K562 (cell line): ENCODE results near the gene ACBD4. TPM values are rescaled to one million over a fixed set of nuclear protein-coding genes. Genes with fewer than 3 reads are reported as not detected.
A peak's percentile ranks its signal among the peaks of the same experiment; 100 is the strongest.

Experiments
- ATAC-seq: fragments of 200-7000 bp; cut with Tn5 transposase; 3 replicates; pipeline ENCODE4 v1.9.1; 2020; ENCODE audit warnings: moderate library complexity
- BruUV-seq: library from RNA; stranded (reverse); fragments of 400-500 nt; replicated peaks from 2 replicates; lab custom pipeline; 2021; lab: Mats Ljungman, UMichigan
- CTCF ChIA-PET: fragments of 300-600 bp; formaldehyde crosslinking; extraction: SDS; loops from one replicate; lab custom pipeline; 2021; ENCODE audit warnings: low intra/inter-chr PET ratio; lab: Yijun Ruan, JAX
- POLR2A ChIA-PET: fragments of 300-600, 350-650 bp; sonication (Branson Sonifier 250); formaldehyde crosslinking; extraction: SDS; loops from one replicate; lab custom pipeline; 2021; ENCODE audit warnings: antibody characterized with exemption, inconsistent platforms; lab: Yijun Ruan, JAX
- DNase-seq, 4 experiments: peaks; one replicate each; pipeline versions ENCODE4 v3.0.0 to v3.0.0-alpha.2; 2011 to 2018; ENCODE audit warnings: low spot score in 3 of 4, mixed read lengths in 3 of 4; ENCODE audit errors: extremely low read depth in 1 of 4
- FAIRE-seq: peaks from 2 replicates; lab custom pipeline; 2011; peaks lifted over from hg19 to GRCh38; lab: Jason Lieb, UNC
- H2AFZ ChIP-seq: 2 replicates; pipeline ENCODE4 v1.6.0; 2011; ENCODE audit warnings: low read depth, low read length, control low read depth, inconsistent platforms
- H3K27ac ChIP-seq: fragments of 200-600 bp; 3 replicates; pipeline ENCODE4 v1.8.0; 2011; ENCODE audit warnings: low read depth, mild to moderate bottlenecking, control low read depth, inconsistent platforms, low read length, moderate library complexity, mixed read lengths; ENCODE audit errors: extremely low read depth
- H3K27me3 ChIP-seq, 2 experiments: fragments of 300-600 bp in 1 of 2; 2 replicates in 1 of 2; 3 replicates in 1 of 2; pipeline versions ENCODE4 v1.6.0 to v1.8.0; 2011; ENCODE audit warnings: inconsistent platforms in 2 of 2, low read length in 2 of 2, mild to moderate bottlenecking in 1 of 2, mixed read lengths in 1 of 2, moderate library complexity in 1 of 2; ENCODE audit not compliant: control insufficient read depth in 2 of 2, insufficient read depth in 2 of 2
- H3K36me3 ChIP-seq: fragments of 300-600 bp; 3 replicates; pipeline ENCODE4 v1.8.0; 2011; ENCODE audit warnings: mild to moderate bottlenecking, low read length, inconsistent platforms; ENCODE audit not compliant: control insufficient read depth, insufficient read depth
- H3K4me1 ChIP-seq, 2 experiments: fragments of 200-600 bp in 1 of 2; replicated peaks in 1 of 2; 2 replicates in 1 of 2; 3 replicates in 1 of 2; pipeline versions ENCODE4 v1.5.1 to v1.8.0; 2011; ENCODE audit warnings: inconsistent platforms in 2 of 2, low read length in 2 of 2, mild to moderate bottlenecking in 1 of 2, mixed read lengths in 1 of 2, moderate library complexity in 1 of 2; ENCODE audit not compliant: control insufficient read depth in 2 of 2, insufficient read depth in 2 of 2
- H3K4me2 ChIP-seq: 2 replicates; pipeline ENCODE4 v1.6.1; 2011; ENCODE audit warnings: low read length, control low read depth, inconsistent platforms, mixed read lengths; ENCODE audit not compliant: insufficient read depth
- H3K4me3 ChIP-seq: fragments of 200-600 bp; sonication (generic), shearing (Covaris generic); 2 replicates; pipeline ENCODE4 v1.5.1; 2016; ENCODE audit warnings: control low read depth, inconsistent platforms
- H3K79me2 ChIP-seq: fragments of 200-600 bp; 3 replicates; pipeline ENCODE4 v1.8.0; 2011; ENCODE audit warnings: low read length, inconsistent platforms; ENCODE audit not compliant: control insufficient read depth, insufficient read depth
- H3K9ac ChIP-seq, 2 experiments: 2 replicates each; pipeline versions ENCODE4 v1.6.0 to v1.6.1; 2011; ENCODE audit warnings: low read depth in 2 of 2, low read length in 2 of 2, control low read depth in 1 of 2, inconsistent platforms in 1 of 2, mild to moderate bottlenecking in 1 of 2, mixed read lengths in 1 of 2; ENCODE audit not compliant: insufficient read depth in 1 of 2
- H3K9me1 ChIP-seq: one replicate; pipeline ENCODE4 v1.6.0; 2011; ENCODE audit warnings: inconsistent platforms, mild to moderate bottlenecking, low read length, moderate library complexity; ENCODE audit not compliant: control insufficient read depth, insufficient read depth
- H3K9me3 ChIP-seq: replicated peaks from 2 replicates; pipeline ENCODE4 v1.5.1; 2011; ENCODE audit warnings: low read depth, low read length, inconsistent platforms; ENCODE audit not compliant: control insufficient read depth, insufficient read depth
- H4K20me1 ChIP-seq: replicated peaks from 2 replicates; pipeline ENCODE4 v1.6.1; 2011; ENCODE audit warnings: low read length, inconsistent platforms, mixed read lengths; ENCODE audit not compliant: control insufficient read depth, insufficient read depth
- ATF7 ChIP-seq: fragments of 450-650 bp; IDR thresholded peaks from 2 replicates; pipeline ENCODE4 v1.7.1; 2014; ENCODE audit warnings: mild to moderate bottlenecking, moderate library complexity
- GABPB2 ChIP-seq: fragments of 250-450 bp; sonication (Bioruptor Pico); conservative IDR thresholded peaks from 2 replicates; pipeline ENCODE4 v1.5.1; 2021; ENCODE audit warnings: mild to moderate bottlenecking
- HNRNPL ChIP-seq: fragments of 200-400 bp; formaldehyde crosslinking; IDR thresholded peaks from 2 replicates; pipeline ENCODE4 v1.6.1; 2017; ENCODE audit warnings: low read depth, mild to moderate bottlenecking, low read length
- KLF10 ChIP-seq: fragments of 250-450 bp; sonication (Bioruptor Pico); IDR thresholded peaks from 2 replicates; pipeline ENCODE4 v1.6.1; 2021; ENCODE audit warnings: matching md5 sums
- KLF13 ChIP-seq: fragments of 450-650 bp; IDR thresholded peaks from 2 replicates; pipeline ENCODE4 v1.6.1; 2016; ENCODE audit warnings: missing genetic modification characterization, low read depth, mild to moderate bottlenecking, missing compliant biosample characterization, moderate library complexity, borderline replicate concordance
- LEF1 ChIP-seq: fragments of 450-650 bp; IDR thresholded peaks from 2 replicates; pipeline ENCODE4 v1.6.1; 2016; ENCODE audit warnings: mild to moderate bottlenecking
- NCOA1 ChIP-seq: fragments of 450-650 bp; IDR thresholded peaks from 2 replicates; pipeline ENCODE4 v1.6.1; 2016; ENCODE audit warnings: low read depth
- NFIC ChIP-seq: fragments of 450-650 bp; IDR thresholded peaks from 2 replicates; pipeline ENCODE4 v1.6.1; 2017; ENCODE audit warnings: mild to moderate bottlenecking, inconsistent platforms
- POLR2A ChIP-seq: fragments of 450-650 bp; conservative IDR thresholded peaks from 2 replicates; pipeline ENCODE4 v1.6.1; 2016
- SAP30 ChIP-seq: fragments of 200-600 bp; sonication (generic); IDR thresholded peaks from 2 replicates; pipeline ENCODE4 v1.6.1; 2012; ENCODE audit warnings: borderline replicate concordance, low read depth, mild to moderate bottlenecking, moderate library complexity, low read length, control low read depth, inconsistent platforms; ENCODE audit not compliant: insufficient read depth, poor library complexity, severe bottlenecking
- ZFP1 ChIP-seq: fragments of 450-650 bp; formaldehyde crosslinking; IDR thresholded peaks from 2 replicates; pipeline ENCODE4 v1.4.0; 2020; ENCODE audit warnings: mild to moderate bottlenecking, mixed read lengths
- WGBS: fragments of 100-300 bp; shearing (Covaris generic); methylation state at CpG from one replicate; pipeline ENCODE4 v1.1.6; 2016; ENCODE audit warnings: low coverage, mixed read lengths; ENCODE audit not compliant: insufficient coverage; ENCODE audit errors: missing lambda C conversion rate; 5-methylcytosine and 5-hydroxymethylcytosine counted together
- in situ Hi-C: fragments of 300-500 bp; cut with MboI; formaldehyde crosslinking; loops from 4 replicates; pipeline ENCODE4 v1.15.0; 2018; ENCODE audit warnings: inconsistent platforms, mixed read lengths
- intact Hi-C: fragments of 100-400 bp; cut with micrococcal nuclease; formaldehyde crosslinking; loops from 2 replicates; pipeline ENCODE4 v1.14.2; 2022
- polyA plus RNA-seq, 8 experiments: library from polyadenylated mRNA; depleted of rRNA in 4 of 8; stranded (reverse) in 5 of 8; unstranded in 3 of 8; fragments of >200 nt; fragmentation: Nextera tagmentation in 2 of 8; fragmentation: Illumina TruSeq in 1 of 8; extraction: Ambion mirVana in 2 of 8; extraction: Trizol in 1 of 8; gene quantifications; 2 replicates each; pipeline versions ENCODE4 v1.2.1 to v1.2.3, GENCODE V29; 2011 to 2014; ENCODE audit warnings: inconsistent platforms in 1 of 8, missing spikeins in 1 of 8
- total RNA-seq, 7 experiments: library from RNA; depleted of rRNA in 6 of 7; stranded (reverse); fragments of >200 nt in 6 of 7; fragmentation: Illumina TruSeq in 2 of 7; extraction: Trizol in 2 of 7; gene quantifications; 2 replicates each; pipeline versions ENCODE4 v1.2.1 to v1.2.3, GENCODE V29; 2011 to 2021; ENCODE audit warnings: low replicate concordance in 1 of 7
- TF ChIP-seq, protein P1 (sequence below): fragments of 200-800 bp; sonication (Bioruptor generic); IDR thresholded peaks from 2 replicates; pipeline ENCODE4 v1.6.1; 2017; ENCODE audit warnings: missing genetic modification characterization, missing compliant biosample characterization
- TF ChIP-seq, protein P2 (sequence below): sonication (generic); formaldehyde crosslinking; IDR thresholded peaks from 2 replicates; pipeline ENCODE4 v1.8.0; 2022; ENCODE audit warnings: mild to moderate bottlenecking, missing genetic modification reagents
- TF ChIP-seq, protein P3 (sequence below): IDR thresholded peaks from 2 replicates; pipeline ENCODE4 v1.6.1; 2016; ENCODE audit warnings: missing genetic modification characterization, missing compliant biosample characterization
- TF ChIP-seq, protein P4 (sequence below): fragments of 450-650 bp; conservative IDR thresholded peaks from 2 replicates; pipeline ENCODE4 v1.6.1; 2016; ENCODE audit warnings: missing genetic modification characterization, low read depth, mild to moderate bottlenecking, missing compliant biosample characterization, moderate library complexity

ACBD4 gene
- total and polyA plus RNA-seq, 9 of the 15 experiments (the other 6 are each of a cell fraction or from before 2014, with no cell fraction given) = 0.14 to 6.9 (median 4.6) TPM

DNA sequence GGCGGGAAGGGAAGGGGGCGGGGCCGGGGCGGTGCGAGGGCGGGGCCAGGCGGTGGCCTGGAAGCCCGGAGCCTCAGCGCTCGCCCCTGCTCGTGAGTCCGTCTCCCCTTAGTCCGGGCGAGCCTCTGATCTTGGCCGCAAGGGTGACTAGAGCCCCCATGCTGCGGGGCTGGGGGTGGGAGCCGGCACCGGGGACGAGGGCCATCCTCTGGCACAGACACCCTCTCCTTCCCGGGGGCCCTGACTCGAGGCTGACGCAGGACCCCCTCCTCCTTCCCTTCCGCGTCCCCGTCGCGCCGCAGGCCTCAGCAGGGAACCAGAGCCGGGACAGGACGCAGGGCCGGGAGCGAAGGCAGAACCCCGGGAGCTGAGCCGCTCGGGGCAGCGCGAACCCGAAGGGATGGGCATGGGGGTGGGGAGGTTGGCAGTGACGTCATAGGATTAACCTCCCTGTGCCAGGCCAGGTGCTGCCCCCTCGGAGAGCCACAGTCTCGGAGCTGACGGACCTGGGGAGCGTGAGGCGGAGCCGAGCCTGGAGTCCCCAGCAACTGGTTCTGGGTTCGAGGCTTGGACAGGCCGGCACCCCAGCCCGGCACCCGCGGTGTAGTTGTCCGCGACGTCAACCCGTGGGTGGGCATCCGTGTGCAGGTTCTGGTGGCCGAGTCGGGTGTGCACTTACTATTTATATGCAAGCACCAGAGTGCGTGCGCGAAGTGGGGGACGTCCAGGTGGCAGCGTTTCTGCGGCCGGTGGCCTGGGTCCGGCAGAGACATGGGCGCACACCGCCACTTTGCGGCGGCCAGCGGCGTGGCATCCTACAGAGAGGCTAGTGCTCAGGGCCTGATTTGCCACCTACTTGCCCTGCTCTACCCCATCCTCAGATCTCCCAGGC, 2.7 kb upstream of the ACBD4 start:
- no TSS peak for BruUV-seq
- intact Hi-C loops = loop anchor here (2.0 to 5.0 kb wide), 2 partner anchors 212 to 356 kb away; no protein-coding TSS in a partner anchor
- POLR2A ChIA-PET = interaction anchor here (0.6 kb wide), 1 partner anchor 36 kb away, joined by 4 read pairs; no protein-coding TSS in a partner anchor
- TF ChIP-seq POLR2A = peak; percentile 59; the same call in 1 of the 2 replicates
- 0 out of 2 replicates have a peak, but pooled peaks have one; percentile 9 for TF ChIP-seq NFIC
- TF ChIP-seq ATF7 = peak; percentile 96
- TF ChIP-seq, protein P1, sequence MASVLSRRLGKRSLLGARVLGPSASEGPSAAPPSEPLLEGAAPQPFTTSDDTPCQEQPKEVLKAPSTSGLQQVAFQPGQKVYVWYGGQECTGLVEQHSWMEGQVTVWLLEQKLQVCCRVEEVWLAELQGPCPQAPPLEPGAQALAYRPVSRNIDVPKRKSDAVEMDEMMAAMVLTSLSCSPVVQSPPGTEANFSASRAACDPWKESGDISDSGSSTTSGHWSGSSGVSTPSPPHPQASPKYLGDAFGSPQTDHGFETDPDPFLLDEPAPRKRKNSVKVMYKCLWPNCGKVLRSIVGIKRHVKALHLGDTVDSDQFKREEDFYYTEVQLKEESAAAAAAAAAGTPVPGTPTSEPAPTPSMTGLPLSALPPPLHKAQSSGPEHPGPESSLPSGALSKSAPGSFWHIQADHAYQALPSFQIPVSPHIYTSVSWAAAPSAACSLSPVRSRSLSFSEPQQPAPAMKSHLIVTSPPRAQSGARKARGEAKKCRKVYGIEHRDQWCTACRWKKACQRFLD (CRISPR knock-in tag) = no peak
- TF ChIP-seq GABPB2 (CRISPR knock-in tag) = no peak
- TF ChIP-seq, protein P2, sequence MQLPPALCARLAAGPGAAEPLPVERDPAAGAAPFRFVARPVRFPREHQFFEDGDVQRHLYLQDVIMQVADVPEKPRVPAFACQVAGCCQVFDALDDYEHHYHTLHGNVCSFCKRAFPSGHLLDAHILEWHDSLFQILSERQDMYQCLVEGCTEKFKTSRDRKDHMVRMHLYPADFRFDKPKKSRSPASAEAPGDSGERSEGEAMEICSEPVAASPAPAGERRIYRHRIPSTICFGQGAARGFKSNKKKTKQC = no peak; the same call in none of the 2 replicates
- TF ChIP-seq, protein P3, sequence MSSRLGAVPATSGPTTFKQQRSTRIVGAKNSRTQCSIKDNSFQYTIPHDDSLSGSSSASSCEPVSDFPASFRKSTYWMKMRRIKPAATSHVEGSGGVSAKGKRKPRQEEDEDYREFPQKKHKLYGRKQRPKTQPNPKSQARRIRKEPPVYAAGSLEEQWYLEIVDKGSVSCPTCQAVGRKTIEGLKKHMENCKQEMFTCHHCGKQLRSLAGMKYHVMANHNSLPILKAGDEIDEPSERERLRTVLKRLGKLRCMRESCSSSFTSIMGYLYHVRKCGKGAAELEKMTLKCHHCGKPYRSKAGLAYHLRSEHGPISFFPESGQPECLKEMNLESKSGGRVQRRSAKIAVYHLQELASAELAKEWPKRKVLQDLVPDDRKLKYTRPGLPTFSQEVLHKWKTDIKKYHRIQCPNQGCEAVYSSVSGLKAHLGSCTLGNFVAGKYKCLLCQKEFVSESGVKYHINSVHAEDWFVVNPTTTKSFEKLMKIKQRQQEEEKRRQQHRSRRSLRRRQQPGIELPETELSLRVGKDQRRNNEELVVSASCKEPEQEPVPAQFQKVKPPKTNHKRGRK (tag) = no peak
- TF ChIP-seq, protein P4, sequence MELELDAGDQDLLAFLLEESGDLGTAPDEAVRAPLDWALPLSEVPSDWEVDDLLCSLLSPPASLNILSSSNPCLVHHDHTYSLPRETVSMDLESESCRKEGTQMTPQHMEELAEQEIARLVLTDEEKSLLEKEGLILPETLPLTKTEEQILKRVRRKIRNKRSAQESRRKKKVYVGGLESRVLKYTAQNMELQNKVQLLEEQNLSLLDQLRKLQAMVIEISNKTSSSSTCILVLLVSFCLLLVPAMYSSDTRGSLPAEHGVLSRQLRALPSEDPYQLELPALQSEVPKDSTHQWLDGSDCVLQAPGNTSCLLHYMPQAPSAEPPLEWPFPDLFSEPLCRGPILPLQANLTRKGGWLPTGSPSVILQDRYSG = no peak
- TF ChIP-seq KLF10 (CRISPR knock-in tag) = no peak
- peak; percentile 80 for TF ChIP-seq HNRNPL
- TF ChIP-seq NCOA1 = no peak
- peak; percentile 57 for TF ChIP-seq SAP30
- TF ChIP-seq ZFP1 (CRISPR knock-in tag) = no peak
- TF ChIP-seq LEF1 = no peak
- no peak for TF ChIP-seq KLF13 (tag)

More for the DNA sequence above, 2.7 kb upstream of the ACBD4 start:
- Histone ChIP-seq H3K4me2 (peak overlapping the region; percentile 80), H3K79me2 (peaks cover 7% of the 10 kb centered on the region; the same call in 1 of the 3 replicates), H4K20me1 (peaks cover 6% of the 10 kb centered on the region; the same call in 1 of the 2 replicates), H3K27ac (peak overlapping the region; percentile 57; the same call in 2 of the 3 replicates), H3K4me1 (peaks cover 20 to 56% of the 10 kb centered on the region in 2 experiments), H3K27me3 (no peaks in the 10 kb centered on the region), H3K36me3 (no peaks in the 10 kb centered on the region), H3K9ac (peak overlapping the region; percentile 56 to 90; a peak in 3 of 4 replicates), H3K4me3 (peak overlapping the region; percentile 95), H2AFZ (peak overlapping the region; percentile 86), H3K9me3 (no peaks in the 10 kb centered on the region; the same call in 1 of the 2 replicates), H3K9me1 (no peaks in the 10 kb centered on the region)
- CTCF ChIA-PET = interaction anchor here (0.6 to 6.2 kb wide), 15 partner anchors 9 to 212 kb away, joined by 3 to 165 read pairs (median 4); partner anchors contain the start of gene HEXIM2
- ATAC-seq (peak; percentile 79), DNase-seq (peak; percentile 50 to 93 (median 86)), FAIRE-seq (no peak)
- in situ Hi-C loops = no loop called here
- 14% methylated on average over 49 of the region's 71 CpGs for WGBS
